NCI-H128 (cell line): ENCODE measurements around the gene CMIP.
"Not testable (repeated sequence)": the region's sequence is repeated elsewhere in the genome, so short reads cannot be mapped to it uniquely, and the experiment has no call there.

ENCODE experiments used
- DNase-seq: peaks from one replicate; lab custom pipeline; 2025; ENCODE audit not compliant: unreplicated experiment; lab: John Stamatoyannopoulos, UW

CMIP gene

GRCh38 chr16:81444448-81445121 lies at the start of gene CMIP:
TSS of gene CMIP (plus strand) at chr16:81444808.
- DNase-seq, result no peak

GRCh38 chr16:81394966-81395655 lies 49.5 kb upstream of the CMIP start:
- no peak for DNase-seq

GRCh38 chr16:81397058-81397878 lies 47.3 kb upstream of the CMIP start:
- no peak for DNase-seq

GRCh38 chr16:81397879-81398520 lies 46.6 kb upstream of the CMIP start:
- no peak for DNase-seq

GRCh38 chr16:81399909-81400308 lies 44.7 kb upstream of the CMIP start:
- no peak for DNase-seq

- DNase-seq, result no peak
Observed at GRCh38 chr16:81401035-81401950, 43.3 kb upstream of the CMIP start.

GRCh38 chr16:81403208-81403600 lies 41.4 kb upstream of the CMIP start:
- DNase-seq, result no peak

GRCh38 chr16:81403601-81404391 lies 40.8 kb upstream of the CMIP start:
- no peak for DNase-seq

GRCh38 chr16:81405002-81405401 lies 39.6 kb upstream of the CMIP start:
- not testable (repeated sequence) for DNase-seq

- DNase-seq, result no peak
Observed at GRCh38 chr16:81405702-81406113, 38.9 kb upstream of the CMIP start.

- DNase-seq, result no peak
Observed at GRCh38 chr16:81408409-81408950, 36.1 kb upstream of the CMIP start.

GRCh38 chr16:81409016-81409556 lies 35.5 kb upstream of the CMIP start:
- no peak for DNase-seq

- no peak for DNase-seq
Observed at GRCh38 chr16:81410643-81411293, 33.8 kb upstream of the CMIP start.

- DNase-seq, result no peak
Observed at GRCh38 chr16:81413245-81413990, 31.2 kb upstream of the CMIP start.

- no peak for DNase-seq
Observed at GRCh38 chr16:81415751-81416150, 28.9 kb upstream of the CMIP start.

- DNase-seq, result no peak
Observed at GRCh38 chr16:81416749-81417148, 27.9 kb upstream of the CMIP start.

GRCh38 chr16:81417210-81417609 lies 27.4 kb upstream of the CMIP start:
- no peak for DNase-seq

GRCh38 chr16:81419806-81420205 lies 24.8 kb upstream of the CMIP start:
- DNase-seq, result no peak
